ENCODE data around the gene PIP5K1C.

PIP5K1C gene

GRCh38 chr19:3672993-3673392 is 27.3 kb downstream of the PIP5K1C start:
- no peaks in the 10 kb centered on the region for H4K20me1 ChIP-seq (ENCODE audit: low read depth, low read length)
- H3K27ac ChIP-seq (ENCODE audit: low read depth, low read length): no peak overlapping the region
- no peaks in the 10 kb centered on the region for H3K79me2 ChIP-seq (ENCODE audit: insufficient read depth, low read length)
- H3K9ac ChIP-seq (ENCODE audit: low read length): no peak overlapping the region
- no peaks in the 10 kb centered on the region for H3F3A ChIP-seq (ENCODE audit: insufficient read depth)
- no peaks in the 10 kb centered on the region for H3K9me3 ChIP-seq (ENCODE audit: insufficient read depth, low read length)
- no peak overlapping the region for H2AFZ ChIP-seq (ENCODE audit: low read depth, low read length, severe bottlenecking)
- no peaks in the 10 kb centered on the region for H3K9me2 ChIP-seq (replicated peaks; ENCODE audit: insufficient read depth, low read length)
- H3K27me3 ChIP-seq (ENCODE audit: low read length): no peaks in the 10 kb centered on the region
- no peaks in the 10 kb centered on the region for H3K36me3 ChIP-seq (ENCODE audit: low read length)
- H3K4me3 ChIP-seq (ENCODE audit: insufficient read depth, low read length, poor library complexity, severe bottlenecking): no peak overlapping the region
- H3K4me2 ChIP-seq (ENCODE audit: low read depth, low read length, poor library complexity, severe bottlenecking): no peak overlapping the region
- TF ChIP-seq EZH2phosphoT487 (conservative IDR thresholded peaks at IDR 0.05; ENCODE audit: low read length) (no peak), CTCF (IDR thresholded peaks at IDR 0.05; ENCODE audit: insufficient read depth, low read length, poor library complexity, severe bottlenecking) (no peak)

- H3K36me3 ChIP-seq (ENCODE audit: low read length): no peaks in the 10 kb centered on the region
Observed at GRCh38 chr19:3672575-3672948, 27.7 kb downstream of the PIP5K1C start.

GRCh38 chr19:3671680-3672574 is 28.3 kb downstream of the PIP5K1C start:
- Histone ChIP-seq H3K27ac (ENCODE audit: low read depth, low read length) (no peak overlapping the region), H4K20me1 (ENCODE audit: low read depth, low read length) (no peaks in the 10 kb centered on the region), H3K4me3 (ENCODE audit: insufficient read depth, low read length, poor library complexity, severe bottlenecking) (no peak overlapping the region), H3K27me3 (ENCODE audit: low read length) (no peaks in the 10 kb centered on the region), H3K79me2 (ENCODE audit: insufficient read depth, low read length) (no peaks in the 10 kb centered on the region), H3K36me3 (ENCODE audit: low read length) (no peaks in the 10 kb centered on the region), H3K9me3 (ENCODE audit: insufficient read depth, low read length) (no peaks in the 10 kb centered on the region), H3K9ac (ENCODE audit: low read length) (no peak overlapping the region), H3K4me2 (ENCODE audit: low read depth, low read length, poor library complexity, severe bottlenecking) (no peak overlapping the region), H2AFZ (ENCODE audit: low read depth, low read length, severe bottlenecking) (no peak overlapping the region), H3K9me2 (replicated peaks; ENCODE audit: insufficient read depth, low read length) (no peaks in the 10 kb centered on the region), H3F3A (ENCODE audit: insufficient read depth) (no peaks in the 10 kb centered on the region)
- no peak for TF ChIP-seq CTCF (IDR thresholded peaks at IDR 0.05; ENCODE audit: insufficient read depth, low read length, poor library complexity, severe bottlenecking)

More at GRCh38 chr19:3672575-3672948, 27.7 kb downstream of the PIP5K1C start:
- no peaks in the 10 kb centered on the region for H3K79me2 ChIP-seq (ENCODE audit: insufficient read depth, low read length)
- no peak overlapping the region for H2AFZ ChIP-seq (ENCODE audit: low read depth, low read length, severe bottlenecking)
- H3K27ac ChIP-seq (ENCODE audit: low read depth, low read length): no peak overlapping the region
- no peaks in the 10 kb centered on the region for H3K9me3 ChIP-seq (ENCODE audit: insufficient read depth, low read length)
- H3K4me2 ChIP-seq (ENCODE audit: low read depth, low read length, poor library complexity, severe bottlenecking): no peak overlapping the region
- no peaks in the 10 kb centered on the region for H3K9me2 ChIP-seq (replicated peaks; ENCODE audit: insufficient read depth, low read length)
- H4K20me1 ChIP-seq (ENCODE audit: low read depth, low read length): no peaks in the 10 kb centered on the region
- no peaks in the 10 kb centered on the region for H3F3A ChIP-seq (ENCODE audit: insufficient read depth)
- H3K27me3 ChIP-seq (ENCODE audit: low read length): no peaks in the 10 kb centered on the region
- no peak overlapping the region for H3K9ac ChIP-seq (ENCODE audit: low read length)
- H3K4me3 ChIP-seq (ENCODE audit: insufficient read depth, low read length, poor library complexity, severe bottlenecking): no peak overlapping the region
- TF ChIP-seq EZH2phosphoT487 (conservative IDR thresholded peaks at IDR 0.05; ENCODE audit: low read length) (no peak), CTCF (IDR thresholded peaks at IDR 0.05; ENCODE audit: insufficient read depth, low read length, poor library complexity, severe bottlenecking) (no peak)
